Stimulated activated naive CD4-positive, alpha-beta T cell (primary cell): ENCODE data around the gene HOXB3.

Experiments
- DNase-seq, 6 experiments: peaks; one replicate each; lab custom pipeline; 2025; lab: John Stamatoyannopoulos, UW

Gene HOXB3

GRCh38 chr17:48597778-48598631 lies 8.0 kb upstream of the HOXB3 start:
- DNase-seq = peak in 4 of 6 experiments; percentile 11 to 48 (median 44)

- DNase-seq = peak in 1 of 6 experiments; percentile 48
Observed at GRCh38 chr17:48597528-48597777, 7.4 kb upstream of the HOXB3 start.

GRCh38 chr17:48596735-48597527 lies 6.9 kb upstream of the HOXB3 start:
- DNase-seq = peak in 1 of 6 experiments; percentile 43

GRCh38 chr17:48596000-48596734 lies 6.1 kb upstream of the HOXB3 start:
- peak in 2 of 6 experiments; percentile 10 to 43 for DNase-seq

- DNase-seq = no peak
Observed at GRCh38 chr17:48595278-48595999, 5.4 kb upstream of the HOXB3 start.

- no peak for DNase-seq
Observed at GRCh38 chr17:48594538-48595277, 4.7 kb upstream of the HOXB3 start.

- DNase-seq = peak; percentile 52 to 79 (median 72)
Observed at GRCh38 chr17:48593840-48594537, 3.9 kb upstream of the HOXB3 start.

GRCh38 chr17:48593126-48593829 lies 3.2 kb upstream of the HOXB3 start, which contains the start of gene HOXB5:
Gene HOXB5, minus strand, starts transcription at chr17:48593779. Its CDS starts 97 bp downstream, at chr17:48593682.
- peak in 2 of 6 experiments; percentile 20 to 28 for DNase-seq

- peak in 2 of 6 experiments; percentile 21 to 33 for DNase-seq
Observed at GRCh38 chr17:48592577-48592976, 2.5 kb upstream of the HOXB3 start.

GRCh38 chr17:48592057-48592514 lies 2.0 kb upstream of the HOXB3 start:
- DNase-seq = no peak

- no peak for DNase-seq
Observed at GRCh38 chr17:48591255-48592056, 1.4 kb upstream of the HOXB3 start.

GRCh38 chr17:48590607-48591161 lies 643 bp upstream of the HOXB3 start:
- DNase-seq = no peak

GRCh38 chr17:48589060-48589830 lies 796 bp downstream of the HOXB3 start:
- no peak for DNase-seq

- no peak for DNase-seq
Observed at GRCh38 chr17:48588528-48588927, 1.5 kb downstream of the HOXB3 start.

GRCh38 chr17:48588074-48588415 lies 2.0 kb downstream of the HOXB3 start:
- DNase-seq = no peak

- no peak for DNase-seq
Observed at GRCh38 chr17:48587276-48588073, 2.6 kb downstream of the HOXB3 start.
